AG04450 (cell line): ENCODE measurements around the gene ETV6. TPM values are rescaled to one million over a fixed set of nuclear protein-coding genes. Genes with fewer than 3 reads are reported as not detected.

Experiments
- CTCF ChIA-PET: fragments of 300-600, 350-600 bp; formaldehyde crosslinking; extraction: SDS; loops from one replicate; lab custom pipeline; 2022; ENCODE audit warnings: antibody characterized with exemption, inconsistent platforms; lab: Charles Lee
- POLR2A ChIA-PET: fragments of 350-600 bp; formaldehyde crosslinking; extraction: SDS; loops from one replicate; lab custom pipeline; 2021; ENCODE audit warnings: antibody characterized with exemption, inconsistent platforms; lab: Yijun Ruan, JAX
- DNase-seq: peaks from one replicate; pipeline ENCODE4 v3.0.0-alpha.2; 2011; ENCODE audit warnings: low read depth, low spot score
- H3K27ac ChIP-seq: one replicate; pipeline ENCODE4 v1.5.1; 2012; ENCODE audit warnings: low read depth, low read length, control low read depth
- H3K27me3 ChIP-seq: one replicate; pipeline ENCODE4 v1.6.0; 2012; ENCODE audit warnings: low read length; ENCODE audit not compliant: control insufficient read depth, insufficient read depth
- H3K4me3 ChIP-seq: 2 replicates; pipeline ENCODE4 v1.5.1; 2011; ENCODE audit warnings: mild to moderate bottlenecking, low read depth, low read length, control low read depth
- H3K9me3 ChIP-seq: 2 replicates; pipeline ENCODE4 v1.5.1; 2012; ENCODE audit warnings: low read length; ENCODE audit not compliant: control insufficient read depth, insufficient read depth
- polyA plus RNA-seq: library from polyadenylated mRNA; depleted of rRNA; stranded (reverse); fragments of >200 nt; gene quantifications from 2 replicates; pipeline ENCODE4 v1.2.3, GENCODE V29; 2011
- TF ChIP-seq, protein P1 (sequence below): IDR thresholded peaks from 2 replicates; pipeline ENCODE4 v1.5.1; 2011; ENCODE audit warnings: low read depth, low read length, control low read depth, inconsistent platforms

Gene ETV6
- polyA plus RNA-seq, 1 experiment: 7.9 TPM

DNA sequence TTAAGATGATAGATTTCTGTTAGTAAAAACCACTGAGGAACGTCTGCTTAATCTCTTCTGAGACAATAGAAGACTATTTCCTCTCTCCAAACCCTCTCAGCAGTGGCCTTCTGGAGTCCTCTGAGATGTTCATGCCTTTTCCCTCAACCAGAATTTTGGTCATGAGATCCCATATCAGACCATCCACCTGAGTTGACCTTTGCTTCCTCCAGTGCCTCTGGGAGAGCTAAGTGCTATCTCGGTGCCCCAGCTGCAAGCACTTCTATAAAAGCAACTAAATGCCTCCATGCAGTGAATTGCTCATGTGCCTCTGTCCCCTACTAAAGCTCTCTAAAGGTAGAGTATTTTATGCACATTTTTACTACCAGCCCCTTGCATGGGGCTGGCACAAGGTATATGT is 248.4 kb downstream of the ETV6 start:
- ChIA-PET CTCF (no interaction called here), POLR2A (no interaction called here)
- TF ChIP-seq, protein P1, sequence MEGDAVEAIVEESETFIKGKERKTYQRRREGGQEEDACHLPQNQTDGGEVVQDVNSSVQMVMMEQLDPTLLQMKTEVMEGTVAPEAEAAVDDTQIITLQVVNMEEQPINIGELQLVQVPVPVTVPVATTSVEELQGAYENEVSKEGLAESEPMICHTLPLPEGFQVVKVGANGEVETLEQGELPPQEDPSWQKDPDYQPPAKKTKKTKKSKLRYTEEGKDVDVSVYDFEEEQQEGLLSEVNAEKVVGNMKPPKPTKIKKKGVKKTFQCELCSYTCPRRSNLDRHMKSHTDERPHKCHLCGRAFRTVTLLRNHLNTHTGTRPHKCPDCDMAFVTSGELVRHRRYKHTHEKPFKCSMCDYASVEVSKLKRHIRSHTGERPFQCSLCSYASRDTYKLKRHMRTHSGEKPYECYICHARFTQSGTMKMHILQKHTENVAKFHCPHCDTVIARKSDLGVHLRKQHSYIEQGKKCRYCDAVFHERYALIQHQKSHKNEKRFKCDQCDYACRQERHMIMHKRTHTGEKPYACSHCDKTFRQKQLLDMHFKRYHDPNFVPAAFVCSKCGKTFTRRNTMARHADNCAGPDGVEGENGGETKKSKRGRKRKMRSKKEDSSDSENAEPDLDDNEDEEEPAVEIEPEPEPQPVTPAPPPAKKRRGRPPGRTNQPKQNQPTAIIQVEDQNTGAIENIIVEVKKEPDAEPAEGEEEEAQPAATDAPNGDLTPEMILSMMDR: no peak
- Histone ChIP-seq H3K27me3 (no peaks in the 10 kb centered on the region), H3K4me3 (no peak overlapping the region), H3K9me3 (no peaks in the 10 kb centered on the region), H3K27ac (no peak overlapping the region)
- DNase-seq: no peak

DNA sequence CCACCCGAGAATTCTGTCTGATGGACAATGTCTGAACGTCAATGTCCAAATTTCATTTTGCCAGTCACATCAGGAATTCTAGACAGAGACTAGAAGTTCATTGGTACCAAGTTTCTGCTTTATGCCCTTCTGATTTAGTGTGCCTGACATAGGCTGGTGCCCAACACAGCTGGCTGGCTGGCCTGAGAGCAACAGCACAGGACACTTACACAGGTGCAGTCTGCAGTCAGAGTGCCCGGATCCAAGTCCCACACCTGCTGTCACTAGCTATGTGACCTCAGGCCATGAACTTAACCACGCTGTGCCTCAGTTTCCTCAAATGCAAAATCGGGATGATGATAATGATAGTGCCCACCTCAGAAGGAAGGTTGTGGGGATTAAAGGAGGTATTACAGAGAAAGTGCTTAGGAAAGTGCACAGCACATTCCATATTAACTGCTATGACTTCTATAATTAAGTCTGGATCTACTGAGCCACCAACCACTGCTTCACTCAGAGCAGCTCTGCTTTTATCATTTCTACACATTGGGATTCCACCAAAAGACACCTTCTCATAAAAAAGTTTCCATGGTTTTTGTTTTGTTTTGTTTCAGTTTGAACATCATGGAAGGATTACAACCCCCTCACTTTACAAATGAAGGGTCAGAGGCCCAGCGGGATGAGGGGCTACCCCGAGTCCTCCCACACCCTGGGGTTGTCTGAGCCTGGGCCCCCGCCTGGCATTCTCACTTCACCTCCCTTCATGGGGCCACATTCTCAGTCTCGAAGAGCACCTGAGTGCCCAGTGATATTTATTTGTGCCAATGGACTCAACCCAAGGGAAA is 252.4 kb downstream of the ETV6 start:
- peaks cover 2% of the 10 kb centered on the region for H3K27me3 ChIP-seq
- DNase-seq: no peak
- POLR2A ChIA-PET: no interaction called here
- no peak overlapping the region for H3K27ac ChIP-seq
- H3K4me3 ChIP-seq: no peak overlapping the region
- H3K9me3 ChIP-seq: no peaks in the 10 kb centered on the region
- CTCF ChIA-PET: interaction anchor here (0.6 kb wide), 1 partner anchor 200 kb away, joined by 3 read pairs; no protein-coding TSS in a partner anchor
- TF ChIP-seq, protein P1: no peak

DNA sequence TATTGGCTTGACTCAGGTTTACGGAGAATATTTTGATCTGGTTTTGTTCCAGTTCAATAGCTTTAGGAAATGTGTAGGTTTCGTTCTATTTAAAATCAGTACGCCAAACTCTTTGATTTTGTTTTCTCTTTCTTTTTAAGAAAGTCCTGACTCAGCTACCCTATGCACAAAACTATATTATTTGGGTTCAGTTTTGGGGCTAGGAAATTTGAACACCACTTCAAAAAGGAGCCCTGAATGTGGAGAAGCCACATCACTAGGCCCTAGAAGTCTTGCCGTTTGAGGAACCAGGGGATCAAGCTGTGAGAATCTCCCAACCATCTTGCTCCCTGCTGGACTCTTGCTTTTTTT is 253.0 kb downstream of the ETV6 start:
- DNase-seq: no peak
- Histone ChIP-seq H3K27ac (no peak overlapping the region), H3K9me3 (no peaks in the 10 kb centered on the region), H3K4me3 (no peak overlapping the region), H3K27me3 (peaks cover 2% of the 10 kb centered on the region)
- ChIA-PET POLR2A (no interaction called here), CTCF (interaction anchor here (0.6 kb wide), 1 partner anchor 201 kb away, joined by 3 read pairs; no protein-coding TSS in a partner anchor)
- TF ChIP-seq, protein P1: no peak

DNA sequence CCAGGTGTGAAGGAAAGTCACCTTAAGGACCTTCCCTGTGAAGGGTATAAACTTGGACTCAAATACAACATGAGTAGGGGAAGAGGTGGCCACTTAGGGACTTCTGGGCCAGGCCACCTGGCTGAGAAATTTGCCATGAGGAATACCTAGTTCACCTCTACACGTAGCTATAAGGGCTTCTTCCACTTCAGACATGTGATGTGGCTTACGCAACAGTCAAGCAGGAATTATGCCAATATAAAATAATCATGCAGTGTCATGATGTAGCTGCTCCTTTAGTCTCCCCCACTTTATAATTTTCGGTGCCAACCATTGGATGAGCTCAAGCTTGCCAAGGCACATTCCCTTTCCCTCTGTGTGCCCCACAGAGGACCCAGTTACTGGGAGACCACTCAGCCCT is 254.7 kb downstream of the ETV6 start:
- Histone ChIP-seq H3K27me3 (peaks cover 2% of the 10 kb centered on the region), H3K9me3 (no peaks in the 10 kb centered on the region), H3K4me3 (no peak overlapping the region), H3K27ac (no peak overlapping the region)
- ChIA-PET CTCF (interaction anchor here (1.5 kb wide), 1 partner anchor 323 kb away, joined by 4 read pairs; no protein-coding TSS in a partner anchor), POLR2A (no interaction called here)
- TF ChIP-seq, protein P1: no peak
- no peak for DNase-seq

DNA sequence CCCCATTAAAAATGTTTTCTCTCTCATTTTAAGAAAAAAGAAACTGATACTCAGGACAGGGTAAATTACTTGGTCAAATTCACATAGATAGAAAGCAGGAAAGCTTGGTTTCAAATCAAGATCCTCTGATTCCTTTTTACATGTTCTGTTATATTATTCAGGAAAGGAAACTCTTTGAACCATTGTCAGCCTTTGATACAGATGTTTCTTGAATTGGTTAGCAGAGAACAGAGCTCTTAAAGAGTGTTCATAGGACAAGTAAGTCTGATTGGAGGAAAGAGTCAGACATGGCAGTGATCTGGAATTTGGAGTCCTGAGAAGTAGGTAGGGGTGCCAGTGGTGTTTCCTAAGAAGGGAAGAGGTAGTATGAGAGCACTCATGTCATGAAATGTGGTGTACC is 256.1 kb downstream of the ETV6 start:
- Histone ChIP-seq H3K27me3 (peaks cover 2% of the 10 kb centered on the region), H3K27ac (no peak overlapping the region), H3K4me3 (no peak overlapping the region), H3K9me3 (no peaks in the 10 kb centered on the region)
- DNase-seq: no peak
- ChIA-PET CTCF (interaction anchor here (1.5 kb wide), 1 partner anchor 324 kb away, joined by 4 read pairs; no protein-coding TSS in a partner anchor), POLR2A (no interaction called here)
- TF ChIP-seq, protein P1: no peak
